PFSK-1 (cell line): Measurements from ENCODE around the gene PADI4.

Experiments
- POLR2AphosphoS5 ChIP-seq: IDR thresholded peaks from 2 replicates; pipeline ENCODE4 v1.6.1; 2012; ENCODE audit warnings: low read depth, mild to moderate bottlenecking, control low read depth, low read length, moderate library complexity
- REST ChIP-seq, 2 experiments: IDR thresholded peaks; 2 replicates each; pipeline versions ENCODE4 v1.6.1 to v1.8.0; 2011 to 2012; ENCODE audit warnings: low read depth in 2 of 2, low read length in 2 of 2, control low read depth in 1 of 2, inconsistent platforms in 1 of 2, mild to moderate bottlenecking in 1 of 2, moderate library complexity in 1 of 2; ENCODE audit not compliant: insufficient read depth in 1 of 2

GRCh38 chr1:17404034-17404684 lies 96.2 kb downstream of the PADI4 start:
- TF ChIP-seq REST (IDR thresholded peaks at IDR 0.05; ENCODE audit: insufficient read depth in 1 of 2, low read depth in 2 of 2, low read length in 2 of 2) (no peak), POLR2AphosphoS5 (no peak)
